ENCODE results near the gene MIB1.
A peak's percentile ranks its signal among the peaks of the same experiment; 100 is the strongest.
"Not testable (repeated sequence)": the region's sequence is repeated elsewhere in the genome, so short reads cannot be mapped to it uniquely, and the experiment has no call there.

MIB1 gene

DNA sequence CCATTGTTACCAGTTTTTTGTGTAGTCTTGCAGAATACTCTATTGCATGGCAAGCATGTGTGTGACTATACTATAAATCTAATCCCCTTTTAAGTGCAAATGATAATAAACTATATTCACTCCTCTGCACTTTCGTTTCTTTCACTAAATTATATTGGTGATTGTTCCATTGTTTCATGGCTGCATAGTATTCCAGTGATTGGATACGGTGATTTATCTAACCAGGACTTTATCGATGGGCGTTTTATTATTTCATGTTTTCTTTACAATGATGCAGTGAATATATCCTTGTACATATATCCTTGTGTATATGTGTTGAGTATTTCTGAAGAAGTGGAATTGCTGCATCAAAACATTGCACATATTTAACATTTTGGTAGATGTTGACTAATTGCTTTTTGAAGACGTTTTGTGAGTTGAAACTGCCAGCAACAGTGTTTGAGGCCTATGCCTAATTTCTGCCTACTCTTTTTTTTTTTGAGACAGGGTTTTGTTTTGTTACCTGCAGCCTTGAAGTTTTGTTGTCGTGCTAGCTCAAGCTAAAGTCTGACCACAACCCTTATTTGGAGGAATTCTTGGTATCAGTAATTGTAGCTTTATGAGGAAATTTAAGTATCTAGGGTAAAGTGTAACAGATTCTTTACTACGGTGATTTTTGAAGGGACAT is 2.7 kb downstream of the MIB1 start:
- no peak for DNase-seq (ENCODE audit: low spot score)

DNA sequence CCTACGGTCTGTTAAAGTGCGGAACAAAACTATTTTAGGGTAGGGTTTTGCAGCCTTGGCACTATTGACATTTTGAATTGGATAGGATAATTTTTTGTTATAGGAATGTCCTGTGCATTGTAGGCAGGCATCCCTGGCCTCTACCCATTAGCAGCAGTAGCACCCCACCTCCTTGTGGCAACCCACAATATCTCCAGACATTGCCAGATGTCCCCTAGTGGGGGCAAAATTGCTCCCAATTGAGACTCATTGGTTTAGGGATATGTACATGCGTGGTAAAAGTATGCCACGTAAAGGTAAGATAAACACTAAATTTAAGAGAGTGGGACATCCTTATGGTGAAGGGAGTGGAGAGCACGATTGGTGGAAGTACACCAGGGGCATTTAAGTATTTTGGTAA is 4.6 kb downstream of the MIB1 start:
- no peak for DNase-seq (ENCODE audit: low spot score)

DNA sequence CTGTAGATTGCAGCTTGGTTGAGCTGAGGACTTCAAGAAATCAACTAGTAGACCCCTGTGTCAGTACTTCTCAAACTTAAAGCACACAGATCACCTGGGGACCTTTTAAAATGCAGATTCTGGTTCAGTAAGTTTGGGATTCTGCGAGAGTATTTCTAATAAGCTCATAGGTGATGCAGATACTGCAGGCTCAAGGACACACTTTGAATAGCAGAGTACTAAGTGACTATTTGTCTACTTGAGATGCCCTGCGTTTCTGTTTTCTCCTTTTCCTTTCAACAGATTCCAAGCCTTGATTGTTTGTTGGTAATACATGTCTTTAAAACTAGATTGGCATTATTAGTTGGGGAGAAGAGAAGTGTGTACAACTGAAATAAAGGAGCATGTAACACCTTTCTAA is 6.7 kb downstream of the MIB1 start:
- no peak for DNase-seq (ENCODE audit: low spot score)

DNA sequence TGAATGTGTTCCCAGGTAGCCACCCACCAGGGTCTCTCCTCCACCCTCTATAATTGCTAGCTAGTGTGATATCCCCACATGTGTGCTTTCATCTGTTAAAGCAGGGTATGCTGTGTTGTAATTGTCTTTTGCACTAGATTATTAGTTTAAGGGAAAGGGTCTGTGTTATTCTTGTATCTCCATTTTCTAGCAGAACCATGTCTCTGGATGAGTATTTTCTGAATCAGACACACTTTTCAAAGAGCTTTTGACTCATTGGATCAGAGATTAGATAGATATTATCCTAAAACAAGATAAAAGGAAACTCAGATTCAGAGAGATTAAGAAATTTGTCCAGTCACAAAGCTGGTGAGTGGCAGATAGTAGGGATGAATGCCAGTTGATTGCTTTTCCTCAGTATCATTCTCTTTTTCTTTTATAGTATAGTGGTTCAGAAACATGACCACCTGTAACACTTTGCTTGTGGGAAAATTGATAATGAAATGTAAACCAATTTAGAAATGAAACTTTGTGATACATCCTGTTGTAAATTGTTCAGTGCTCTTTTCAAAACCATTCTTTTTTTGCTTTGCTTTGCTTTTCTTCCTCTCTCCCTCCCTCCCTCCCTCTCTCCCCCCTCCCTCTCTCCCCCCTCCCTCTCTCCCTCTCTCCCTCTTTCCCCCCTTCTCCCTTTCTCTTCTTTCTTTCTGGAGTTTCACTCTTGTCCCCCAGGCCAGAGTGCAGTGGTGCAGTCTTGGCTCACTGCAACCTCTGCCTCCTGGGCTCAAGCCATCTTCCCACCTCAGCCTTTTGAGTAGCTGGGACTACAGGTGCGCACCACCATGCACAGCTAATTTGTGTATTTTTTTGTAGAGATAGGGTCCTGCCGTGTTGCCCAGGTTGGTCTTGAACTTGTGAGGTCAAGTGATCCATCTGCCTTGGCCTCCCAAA is 7.4 kb downstream of the MIB1 start:
- DNase-seq (ENCODE audit: low spot score): no peak

DNA sequence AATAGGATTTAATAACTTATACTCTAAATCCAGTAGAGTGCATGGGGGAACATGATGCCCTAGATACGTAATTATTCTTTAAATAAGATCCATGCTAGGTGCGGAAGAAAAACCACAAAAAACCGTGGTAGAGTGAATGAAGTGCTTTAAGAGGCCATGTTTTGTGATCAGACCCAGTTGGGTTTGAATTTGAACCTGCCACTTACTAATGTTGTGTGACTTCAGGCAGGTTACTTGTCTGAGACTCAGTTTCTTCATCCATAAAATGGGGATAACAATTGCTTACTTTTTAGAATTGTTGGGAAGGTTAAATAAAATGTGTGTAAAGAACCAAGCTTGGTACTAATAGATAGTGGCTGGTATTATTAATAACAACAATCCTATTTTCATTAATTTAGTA is 17.2 kb downstream of the MIB1 start:
- no peak for DNase-seq (ENCODE audit: low spot score)

DNA sequence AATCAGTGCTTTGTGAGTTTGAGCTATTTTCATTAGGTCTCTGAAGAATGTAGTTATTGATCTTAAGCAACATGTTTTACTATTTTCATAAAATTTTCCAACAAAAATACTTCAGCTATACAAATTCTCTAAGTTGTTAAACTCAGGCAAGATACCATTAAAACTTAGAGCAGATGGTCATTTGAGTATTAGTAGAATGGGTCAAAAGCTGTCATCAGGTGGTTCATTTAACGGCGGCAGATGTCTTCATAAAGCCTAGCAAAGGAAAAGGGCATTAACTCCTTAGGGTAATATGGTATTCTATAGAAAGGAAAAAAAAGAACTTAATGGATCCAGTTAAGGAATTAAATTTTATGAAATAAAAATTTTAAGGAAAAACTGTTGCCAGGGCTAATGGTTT is 19.2 kb downstream of the MIB1 start:
- no peak for DNase-seq (ENCODE audit: low spot score)

DNA sequence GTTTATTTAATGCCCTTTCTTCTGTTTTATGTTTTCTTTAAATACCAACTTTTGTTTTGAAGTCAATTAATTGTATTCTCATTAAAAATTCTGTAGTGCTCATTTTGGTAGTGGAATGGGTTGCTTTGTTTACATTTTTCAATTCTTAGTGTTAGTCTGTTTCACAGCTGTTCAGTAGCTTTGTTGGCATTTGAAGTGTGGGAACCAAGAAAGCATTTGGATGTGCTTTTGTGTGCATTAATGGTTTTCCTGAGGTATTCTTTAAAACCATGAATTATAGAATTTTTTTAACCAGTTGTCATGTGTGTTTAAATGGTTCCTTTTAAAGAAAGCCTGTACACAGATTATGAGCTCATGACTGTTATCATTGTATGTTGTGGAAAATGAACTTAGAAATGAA is 19.7 kb downstream of the MIB1 start:
- DNase-seq (ENCODE audit: low spot score): no peak

DNA sequence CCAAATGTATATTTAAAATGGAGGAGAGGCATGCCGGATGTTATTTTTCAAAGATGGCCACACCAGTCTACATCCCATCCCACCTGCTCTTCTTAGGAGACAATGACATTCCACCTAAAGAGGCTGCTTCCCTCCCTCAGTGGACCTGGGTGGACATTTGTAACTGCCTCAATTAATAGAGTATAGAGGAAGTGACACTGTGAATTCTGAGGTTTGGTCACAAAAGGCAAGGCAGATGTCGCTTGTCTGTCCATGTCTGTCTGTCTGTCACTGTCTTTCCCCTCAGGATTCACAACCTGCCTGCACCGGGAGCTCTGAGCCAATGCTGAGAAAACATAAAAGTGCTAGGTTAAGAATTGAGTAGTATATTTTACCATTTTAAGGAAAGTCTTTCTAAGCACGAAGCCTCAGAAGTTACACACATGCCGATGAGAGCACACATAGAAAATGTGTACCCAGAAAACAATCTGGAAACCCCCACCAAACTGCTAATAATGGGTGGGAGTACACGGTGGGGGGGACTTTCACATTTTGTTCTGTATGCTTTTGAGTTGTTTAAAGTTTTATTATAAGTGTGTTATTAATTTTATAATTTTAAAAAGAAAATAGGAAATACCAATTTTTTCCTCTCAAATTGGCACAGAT is 21.0 kb downstream of the MIB1 start:
- no peak for DNase-seq (ENCODE audit: low spot score)

DNA sequence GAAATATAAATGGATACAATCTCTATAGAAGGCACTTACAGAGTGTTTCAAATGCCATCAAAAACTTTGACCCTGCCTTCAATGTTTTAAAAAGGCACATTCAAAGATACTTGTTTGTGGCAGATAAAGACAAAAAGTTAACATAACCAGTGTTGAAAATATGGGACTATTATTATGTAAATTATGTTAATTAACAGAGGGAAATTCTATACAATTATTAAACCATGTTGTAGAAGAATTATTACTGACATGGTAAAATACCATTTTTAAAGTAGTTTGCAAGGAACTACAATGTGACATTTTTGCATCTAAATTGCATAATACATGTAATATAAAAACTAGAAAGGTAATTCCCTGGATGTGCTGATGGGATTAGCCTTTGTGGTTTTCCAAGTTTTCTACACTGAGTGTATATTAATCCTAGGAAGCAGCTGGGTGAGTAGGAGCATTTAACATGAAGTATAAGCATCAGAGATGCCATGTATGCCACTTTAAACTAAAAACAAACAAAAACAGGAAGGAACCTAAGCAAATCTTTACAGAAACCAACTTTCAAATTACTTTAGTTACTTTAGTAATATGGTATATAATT is 21.7 kb downstream of the MIB1 start:
- DNase-seq (ENCODE audit: low spot score): no peak

DNA sequence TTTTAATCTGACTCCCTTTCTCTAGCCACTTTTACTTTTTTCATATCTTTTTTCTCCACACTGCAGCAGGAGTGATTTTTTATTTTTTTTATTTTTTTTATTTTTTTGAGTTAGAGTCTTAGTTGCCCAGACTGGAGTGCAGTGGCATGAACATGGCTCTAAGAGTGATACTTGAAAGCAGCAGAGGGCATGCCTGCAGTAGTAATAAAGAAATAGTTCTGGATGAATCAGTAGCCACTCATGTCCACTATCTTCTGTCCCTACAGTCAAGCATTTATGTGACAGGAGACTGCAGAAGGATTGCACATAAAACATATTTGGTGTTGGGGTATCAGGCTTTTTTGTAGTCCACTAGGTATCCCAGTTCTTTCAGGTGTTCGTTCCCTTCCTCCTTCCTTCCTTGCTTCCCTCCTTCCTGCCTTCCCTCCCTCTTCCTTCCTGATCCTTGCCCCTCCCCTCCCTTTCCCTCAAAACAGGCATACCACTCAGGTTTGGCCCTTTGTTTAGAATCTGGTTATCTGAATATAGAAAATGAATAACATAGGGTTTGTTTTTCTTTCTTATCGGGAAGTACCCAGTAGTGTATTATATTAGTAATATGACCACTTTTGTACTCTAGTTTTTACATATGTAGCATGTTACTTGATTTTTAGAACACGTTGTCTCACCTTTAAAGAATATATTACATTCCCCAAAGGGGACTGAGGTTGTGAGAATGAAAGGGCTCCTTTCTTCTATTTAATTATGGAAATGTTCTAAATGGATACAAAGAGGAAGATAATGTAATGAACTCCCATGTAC is 23.5 kb downstream of the MIB1 start:
- peak; percentile 9 for DNase-seq (ENCODE audit: low spot score)

DNA sequence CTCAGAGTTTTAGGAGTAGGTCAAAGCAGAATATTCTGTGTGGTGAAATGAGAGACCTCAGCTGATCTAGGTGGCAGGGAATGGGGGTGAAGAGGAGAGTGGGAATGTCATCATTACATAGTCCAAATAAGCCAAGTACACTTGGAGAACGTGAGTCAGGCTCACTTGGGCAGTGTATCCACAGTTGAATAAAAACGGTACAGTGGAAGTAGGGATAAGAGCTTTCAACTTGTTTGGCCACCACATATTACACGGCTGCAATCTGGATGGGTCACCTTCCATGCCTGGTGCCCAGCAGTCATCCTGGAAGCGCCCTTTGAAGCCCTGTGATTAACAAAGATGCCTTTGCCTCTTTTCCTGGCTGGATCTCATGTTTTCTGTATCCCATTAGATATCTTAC is 28.6 kb downstream of the MIB1 start:
- DNase-seq (ENCODE audit: low spot score): no peak

DNA sequence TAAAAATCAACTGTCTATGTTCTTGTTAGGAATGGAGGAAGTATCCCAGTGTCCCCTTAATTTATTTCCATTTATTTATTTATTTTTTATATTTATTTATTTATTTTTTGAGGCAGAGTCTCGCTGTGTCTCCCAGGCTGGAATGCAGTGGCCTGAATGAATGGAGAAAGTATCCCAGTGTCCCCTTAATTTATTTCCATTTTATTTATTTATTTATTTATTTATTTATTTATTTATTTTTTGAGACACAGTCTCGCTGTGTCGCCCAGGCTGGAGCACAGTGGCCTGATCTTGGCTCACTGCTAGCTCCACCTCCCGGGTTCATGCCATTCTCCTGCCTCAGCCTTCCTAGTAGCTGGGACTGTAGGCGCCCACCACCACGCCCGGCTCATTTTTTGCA is 34.1 kb downstream of the MIB1 start:
- DNase-seq (ENCODE audit: low spot score): no peak

DNA sequence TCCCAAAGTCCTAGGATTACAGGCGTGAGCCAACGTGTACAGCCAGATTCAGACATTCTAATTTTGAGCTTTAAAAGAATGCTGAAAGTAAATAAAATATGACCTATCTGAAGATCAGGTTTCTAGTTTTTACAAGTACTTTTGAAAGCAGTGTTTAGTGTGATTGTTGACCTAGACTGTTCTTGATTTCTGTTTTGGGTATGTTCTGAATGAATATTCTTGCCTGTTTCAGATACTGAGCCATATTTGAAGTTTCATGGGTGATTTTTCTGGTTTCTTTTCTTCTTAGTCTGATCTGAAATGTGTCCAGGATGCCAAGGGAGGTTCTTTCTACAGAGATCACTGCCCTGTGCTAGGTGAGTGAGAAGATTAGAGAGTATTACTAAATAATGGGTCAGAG is 37.2 kb downstream of the MIB1 start:
- no peak for DNase-seq (ENCODE audit: low spot score)

DNA sequence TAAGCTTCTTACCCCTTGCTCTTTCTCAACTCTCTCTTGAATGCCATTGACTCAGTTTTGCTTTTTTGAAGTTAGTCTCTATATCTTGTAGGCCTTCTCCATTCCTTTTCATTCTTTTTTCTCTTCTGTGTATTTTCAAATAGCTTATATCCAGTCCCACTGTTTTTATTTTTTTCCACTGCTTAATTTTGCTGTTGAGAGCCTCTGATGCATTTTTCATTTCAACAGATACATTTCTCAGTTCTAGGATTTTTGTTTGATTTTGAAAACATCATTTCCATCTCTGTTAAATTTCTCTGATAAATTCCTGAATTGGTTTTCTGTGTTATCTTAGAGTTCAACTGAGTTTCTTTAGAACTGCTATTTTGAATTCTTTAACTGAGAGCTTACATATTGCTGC is 45.9 kb downstream of the MIB1 start:
- DNase-seq (ENCODE audit: low spot score): no peak

DNA sequence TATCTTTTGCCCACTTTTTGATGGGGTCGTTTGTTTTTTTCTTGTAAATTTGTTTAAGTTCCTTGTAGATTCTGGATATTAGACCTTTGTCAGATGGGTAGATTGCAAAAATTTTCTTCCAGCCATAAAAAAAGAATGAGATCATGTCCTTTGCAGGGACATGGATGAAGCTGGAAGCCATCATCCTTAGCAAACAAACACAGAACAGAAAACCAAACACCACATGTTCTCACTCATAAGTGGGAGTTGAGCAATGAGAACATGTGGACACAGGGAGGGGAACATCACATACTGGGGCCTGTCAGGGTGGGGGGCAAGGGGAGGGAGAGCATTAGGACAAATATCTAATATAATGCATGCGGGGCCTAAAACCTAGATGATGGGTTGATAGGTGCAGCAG is 55.5 kb downstream of the MIB1 start:
- not testable (repeated sequence) for DNase-seq (ENCODE audit: low spot score)

DNA sequence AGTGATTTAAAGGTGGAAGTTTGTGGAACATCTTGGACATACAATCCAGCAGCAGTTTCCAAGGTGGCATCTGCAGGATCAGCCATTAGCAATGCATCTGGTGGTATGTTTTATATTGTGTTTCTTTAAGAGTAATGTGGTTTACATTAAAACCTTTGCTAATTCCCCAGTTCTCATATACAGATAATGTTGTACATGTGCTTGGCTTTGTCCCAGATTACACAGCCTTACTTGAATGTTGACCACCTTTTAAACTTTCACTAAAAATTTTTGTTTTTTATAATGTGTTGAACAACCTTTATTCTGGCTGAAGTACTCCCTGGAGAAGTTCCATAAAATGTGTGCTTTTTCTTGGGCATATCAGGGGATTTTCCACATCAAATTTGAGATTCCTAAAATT is 57.5 kb downstream of the MIB1 start:
- no peak for DNase-seq (ENCODE audit: low spot score)

DNA sequence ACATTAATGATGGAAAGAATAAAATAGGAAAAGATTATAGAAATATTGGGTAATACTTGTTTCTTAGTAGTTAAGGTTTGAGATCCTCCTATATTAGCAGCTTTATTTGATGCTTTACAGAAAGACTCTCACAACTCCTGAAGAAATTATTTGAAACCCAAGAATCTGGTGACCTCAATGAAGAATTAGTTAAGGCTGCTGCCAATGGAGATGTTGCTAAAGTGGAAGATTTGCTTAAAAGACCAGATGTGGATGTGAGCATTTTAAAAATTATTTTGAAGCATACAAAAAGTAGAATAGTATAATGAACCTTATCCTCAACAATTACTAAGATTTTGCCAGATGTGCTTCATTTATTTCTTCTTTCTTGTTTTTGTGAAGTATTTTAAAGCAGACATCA is 59.1 kb downstream of the MIB1 start:
- DNase-seq (ENCODE audit: low spot score): no peak

DNA sequence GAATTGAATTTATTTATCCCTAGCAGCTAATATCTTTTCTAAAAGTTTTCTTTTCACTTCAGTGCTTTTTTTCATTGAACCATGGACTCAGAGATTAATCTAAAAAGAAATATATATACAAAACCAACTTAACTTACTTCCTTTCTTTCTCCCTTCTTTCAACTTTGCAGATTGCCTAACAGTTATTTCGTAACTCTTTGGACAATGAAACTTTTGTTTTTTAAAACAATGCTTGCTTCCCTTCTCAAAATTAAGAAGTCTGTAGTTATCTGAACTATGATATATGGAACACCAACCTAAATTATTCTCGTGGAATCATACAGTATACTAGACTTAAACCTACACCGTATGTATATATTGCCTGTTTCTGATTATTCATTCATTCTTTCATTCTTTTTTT is 62.9 kb downstream of the MIB1 start:
- no peak for DNase-seq (ENCODE audit: low spot score)

DNA sequence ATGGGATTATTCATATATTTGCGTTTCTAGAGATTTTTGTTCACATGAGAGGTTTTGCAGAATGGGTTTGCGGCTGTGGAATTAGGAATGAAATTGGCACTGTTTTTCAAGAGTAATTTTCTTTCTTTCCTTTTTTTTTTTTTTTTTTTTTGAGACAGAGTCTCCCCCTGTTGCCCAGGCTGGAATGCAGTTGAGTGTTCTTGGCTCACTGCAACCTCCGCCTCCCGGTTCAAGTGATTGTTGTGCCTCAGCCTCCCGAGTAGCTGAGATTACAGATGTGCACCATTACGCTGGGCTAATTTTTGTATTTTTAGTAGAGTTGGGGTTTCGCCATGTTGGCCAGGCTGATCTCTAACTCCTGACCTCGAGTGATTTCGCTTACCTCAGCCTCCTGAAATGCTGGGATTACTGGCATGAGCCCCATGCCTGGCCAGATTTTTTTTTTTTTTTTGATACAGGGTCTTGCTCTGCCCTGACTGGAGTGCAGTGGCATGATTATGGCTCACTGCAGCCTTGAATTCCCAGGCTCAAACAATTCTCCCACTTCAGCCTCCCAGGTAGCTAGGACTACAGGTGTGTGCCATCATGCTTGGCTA is 65.3 kb downstream of the MIB1 start:
- no peak for DNase-seq (ENCODE audit: low spot score)

DNA sequence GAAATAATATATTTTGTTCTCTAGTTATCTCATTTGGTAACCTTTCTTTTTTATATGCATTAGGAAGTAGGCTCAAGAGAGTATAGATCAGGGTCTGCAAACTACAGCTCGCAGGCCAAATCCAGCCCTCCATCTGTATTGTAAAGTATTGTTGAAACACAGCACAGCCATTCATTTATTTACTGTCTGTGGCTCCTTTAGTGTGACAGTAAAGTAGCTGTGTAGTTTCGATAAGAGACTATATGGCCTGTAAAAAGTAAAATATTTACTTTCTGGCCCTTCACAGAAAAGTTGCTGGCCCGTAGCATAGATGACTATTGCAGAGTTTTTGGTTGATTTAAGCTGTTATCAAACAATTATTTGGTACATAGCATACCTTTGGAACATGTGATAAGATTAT is 67.6 kb downstream of the MIB1 start:
- DNase-seq (ENCODE audit: low spot score): no peak

DNA sequence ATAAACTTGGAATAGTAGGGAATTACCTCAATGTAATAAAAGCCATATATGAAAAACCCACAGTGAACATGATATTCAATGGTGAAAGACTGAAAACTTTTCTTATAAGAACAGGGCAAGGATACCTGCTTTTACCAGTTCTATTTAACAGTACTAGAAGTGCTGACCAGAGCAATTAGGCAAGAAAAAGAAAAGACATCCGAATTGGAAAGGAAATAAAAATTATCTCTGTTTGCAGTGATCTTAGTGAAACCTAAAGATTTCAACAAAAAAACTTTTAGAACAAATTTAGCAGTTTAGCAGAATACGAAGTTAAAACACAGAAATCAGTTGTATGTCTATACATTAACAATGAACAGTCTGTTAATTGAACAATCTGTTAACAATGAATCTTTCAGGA is 69.1 kb downstream of the MIB1 start:
- no peak for DNase-seq (ENCODE audit: low spot score)

DNA sequence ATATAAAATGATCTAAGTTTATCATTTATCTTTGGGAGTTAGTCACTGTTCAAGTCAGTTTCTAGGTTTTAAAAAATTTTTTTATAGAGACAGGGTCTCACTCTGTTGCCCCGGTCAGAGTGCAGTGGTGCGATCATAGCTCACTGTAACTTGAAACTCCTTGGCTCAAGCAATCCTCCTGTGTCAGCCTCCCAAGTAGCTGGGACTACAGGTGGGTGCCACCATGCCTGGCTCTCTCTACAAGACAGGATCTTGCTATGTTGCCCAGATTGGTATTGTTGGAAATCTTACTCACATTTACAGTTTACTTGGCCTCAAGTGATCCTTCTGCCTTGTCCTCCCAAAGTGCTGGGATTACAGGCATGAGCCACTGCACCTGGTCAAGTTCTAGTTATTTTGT is 74.5 kb downstream of the MIB1 start:
- peak; percentile 5 for DNase-seq (ENCODE audit: low spot score)

Measured in RKO (cell line).